H1 (cell line): ENCODE measurements around the gene WDR49. TPM values are rescaled to one million over a fixed set of nuclear protein-coding genes. Genes with fewer than 3 reads are reported as not detected.

Experiments
- CTCF ChIA-PET: fragments of 300-600 bp; sonication (Branson Sonifier 250); formaldehyde crosslinking; loops from one replicate; lab custom pipeline; 2021; ENCODE audit not compliant: partially characterized antibody; lab: Charles Lee
- POLR2A ChIA-PET: fragments of 300-600 bp; sonication (Branson Sonifier 250); formaldehyde crosslinking; loops from one replicate; lab custom pipeline; 2021; ENCODE audit warnings: inconsistent platforms; ENCODE audit not compliant: partially characterized antibody; lab: Charles Lee
- DNase-seq, 2 experiments: peaks; one replicate each; pipeline versions ENCODE4 v3.0.0 to v3.0.0-alpha.2; 2010 to 2022; ENCODE audit warnings: low spot score in 2 of 2, low read depth in 1 of 2, mixed read lengths in 1 of 2
- FAIRE-seq: peaks from 2 replicates; lab custom pipeline; 2011; peaks lifted over from hg19 to GRCh38; lab: Jason Lieb, UNC
- H2AFZ ChIP-seq: 2 replicates; pipeline ENCODE4 v1.8.1; 2012; ENCODE audit warnings: low read length, inconsistent platforms
- H2AK5ac ChIP-seq: 2 replicates; pipeline ENCODE4 v1.6.1; 2013; ENCODE audit warnings: low read depth, low read length
- H2BK120ac ChIP-seq: replicated peaks from 2 replicates; pipeline ENCODE3; 2013; ENCODE audit warnings: low read depth, low read length, inconsistent platforms
- H2BK12ac ChIP-seq: 2 replicates; pipeline ENCODE4 v1.6.1; 2013; ENCODE audit warnings: low read depth, low read length
- H2BK15ac ChIP-seq: 2 replicates; pipeline ENCODE4 v1.6.1; 2013; ENCODE audit warnings: low read length
- H2BK20ac ChIP-seq: 2 replicates; pipeline ENCODE4 v1.6.1; 2013; ENCODE audit warnings: low read length
- H2BK5ac ChIP-seq: 2 replicates; pipeline ENCODE4 v1.6.1; 2013; ENCODE audit warnings: low read depth, low read length
- H3K14ac ChIP-seq: 2 replicates; pipeline ENCODE4 v1.6.1; 2013; ENCODE audit warnings: inconsistent platforms; ENCODE audit not compliant: insufficient read length
- H3K18ac ChIP-seq: 2 replicates; pipeline ENCODE4 v1.6.1; 2013; ENCODE audit warnings: low read length; ENCODE audit errors: extremely low read depth
- H3K23ac ChIP-seq: 2 replicates; pipeline ENCODE4 v1.6.1; 2013; ENCODE audit warnings: inconsistent platforms; ENCODE audit not compliant: insufficient read length
- H3K23me2 ChIP-seq: 2 replicates; pipeline ENCODE4 v1.6.1; 2013; ENCODE audit warnings: low read depth, low read length
- H3K27ac ChIP-seq: 2 replicates; pipeline ENCODE4 v1.6.1; 2011; ENCODE audit warnings: low read depth, low read length, inconsistent platforms
- H3K27me3 ChIP-seq, 4 experiments: replicated peaks in 1 of 4; 1 replicate in 1 of 4; 2 replicates in 3 of 4; pipeline versions ENCODE4 v1.6.1 to v1.8.1; 2011 to 2013; ENCODE audit warnings: low read length in 3 of 4, mild to moderate bottlenecking in 3 of 4, inconsistent platforms in 2 of 4, mixed read lengths in 2 of 4, moderate library complexity in 1 of 4; ENCODE audit not compliant: control insufficient read depth in 3 of 4, insufficient read depth in 3 of 4; ENCODE audit errors: extremely low read depth in 1 of 4
- H3K36me3 ChIP-seq, 4 experiments: 2 replicates each; pipeline versions ENCODE4 v1.6.1 to v1.8.1; 2011 to 2013; ENCODE audit warnings: mild to moderate bottlenecking in 4 of 4, low read length in 3 of 4, moderate library complexity in 2 of 4, control low read depth in 1 of 4, inconsistent platforms in 1 of 4; ENCODE audit not compliant: insufficient read depth in 4 of 4, control insufficient read depth in 2 of 4
- H3K4ac ChIP-seq: replicated peaks from 2 replicates; pipeline ENCODE3; 2013; ENCODE audit warnings: low read length, low read depth, mixed read lengths, inconsistent platforms; ENCODE audit not compliant: insufficient read length
- H3K4me1 ChIP-seq, 4 experiments: replicated peaks in 1 of 4; 1 replicate in 1 of 4; 2 replicates in 3 of 4; pipeline versions ENCODE4 v1.6.1 to v1.8.1; 2011 to 2013; ENCODE audit warnings: low read length in 3 of 4, inconsistent platforms in 2 of 4, mixed read lengths in 1 of 4; ENCODE audit not compliant: insufficient read depth in 4 of 4, control insufficient read depth in 3 of 4
- H3K4me2 ChIP-seq, 2 experiments: 2 replicates each; pipeline versions ENCODE4 v1.6.1 to v1.8.1; 2011 to 2013; ENCODE audit warnings: low read depth in 2 of 2, low read length in 2 of 2, control low read depth in 1 of 2, inconsistent platforms in 1 of 2, mild to moderate bottlenecking in 1 of 2; ENCODE audit not compliant: insufficient read depth in 1 of 2
- H3K4me3 ChIP-seq, 4 experiments: fragments of 200-600, 300-600 bp in 1 of 4; sonication (generic), shearing (Covaris generic), sonication (Bioruptor Twin) in 1 of 4; 2 replicates each; pipeline versions ENCODE4 v1.5.1 to v1.8.1; 2011 to 2016; ENCODE audit warnings: low read length in 4 of 4, low read depth in 3 of 4, control low read depth in 2 of 4, inconsistent platforms in 2 of 4, mild to moderate bottlenecking in 2 of 4, mixed read lengths in 1 of 4, moderate library complexity in 1 of 4; ENCODE audit not compliant: insufficient read depth in 2 of 4; ENCODE audit errors: extremely low read depth in 1 of 4
- H3K56ac ChIP-seq: replicated peaks from 2 replicates; pipeline ENCODE3; 2013; ENCODE audit warnings: low read depth, mild to moderate bottlenecking, mixed read lengths, low read length, inconsistent platforms; ENCODE audit not compliant: insufficient read length
- H3K79me1 ChIP-seq: 2 replicates; pipeline ENCODE4 v1.6.1; 2013; ENCODE audit warnings: low read depth, low read length, control low read depth
- H3K79me2 ChIP-seq, 2 experiments: 2 replicates each; pipeline versions ENCODE4 v1.6.1 to v1.8.1; 2012 to 2013; ENCODE audit warnings: low read length in 2 of 2, mild to moderate bottlenecking in 2 of 2, inconsistent platforms in 1 of 2; ENCODE audit not compliant: insufficient read depth in 2 of 2, control insufficient read depth in 1 of 2
- H3K9ac ChIP-seq, 4 experiments: replicated peaks in 1 of 4; 1 replicate in 1 of 4; 2 replicates in 3 of 4; pipeline versions ENCODE4 v1.6.1 to v1.8.1; 2011 to 2013; ENCODE audit warnings: low read depth in 3 of 4, low read length in 3 of 4, control low read depth in 2 of 4, mild to moderate bottlenecking in 2 of 4, moderate library complexity in 2 of 4, inconsistent platforms in 1 of 4; ENCODE audit errors: extremely low read depth in 1 of 4
- H3K9me3 ChIP-seq, 2 experiments: 2 replicates each; pipeline versions ENCODE4 v1.6.1 to v1.8.1; 2012 to 2013; ENCODE audit warnings: mild to moderate bottlenecking in 2 of 2, moderate library complexity in 2 of 2, control low read depth in 1 of 2, inconsistent platforms in 1 of 2, low read depth in 1 of 2, low read length in 1 of 2, mixed read lengths in 1 of 2; ENCODE audit not compliant: insufficient read depth in 2 of 2
- H4K20me1 ChIP-seq, 2 experiments: replicated peaks in 1 of 2; 2 replicates each; pipeline versions ENCODE3 to v1.8.1; 2011 to 2013; ENCODE audit warnings: inconsistent platforms in 2 of 2, low read length in 2 of 2, mild to moderate bottlenecking in 1 of 2; ENCODE audit not compliant: insufficient read depth in 2 of 2, control insufficient read depth in 1 of 2
- H4K5ac ChIP-seq: 2 replicates; pipeline ENCODE4 v1.6.1; 2013; ENCODE audit warnings: low read length, low read depth, mixed read lengths, inconsistent platforms; ENCODE audit not compliant: insufficient read length
- H4K8ac ChIP-seq: 2 replicates; pipeline ENCODE4 v1.8.0; 2013; ENCODE audit warnings: mild to moderate bottlenecking, moderate library complexity, low read length, inconsistent platforms; ENCODE audit not compliant: insufficient read depth; ENCODE audit errors: extremely low read depth
- H4K91ac ChIP-seq: replicated peaks from 2 replicates; pipeline ENCODE3; 2013; ENCODE audit warnings: low read length, mixed read lengths, inconsistent platforms; ENCODE audit not compliant: insufficient read length
- CREB1 ChIP-seq: IDR thresholded peaks from 2 replicates; pipeline ENCODE4 v1.6.1; 2012; ENCODE audit warnings: inconsistent platforms
- KDM1A ChIP-seq: fragments of 200-600, 300-600 bp; sonication (generic); IDR thresholded peaks from 2 replicates; pipeline ENCODE4 v1.7.1; 2016; ENCODE audit warnings: mild to moderate bottlenecking, low read length, borderline replicate concordance
- WGBS, 2 experiments: shearing (Covaris generic) in 1 of 2; methylation state at CpG; one replicate each; pipeline versions ENCODE4 v1.1.6 to v1.1.7; 2013 to 2015; ENCODE audit warnings: low lambda C conversion rate in 2 of 2, mixed read lengths in 2 of 2, inconsistent platforms in 1 of 2, low coverage in 1 of 2, missing lambda C conversion rate in 1 of 2; ENCODE audit not compliant: insufficient replicate concordance in 2 of 2, insufficient coverage in 1 of 2, insufficient read length in 1 of 2; ENCODE audit errors: extremely low coverage in 1 of 2, missing lambda C conversion rate in 1 of 2; 5-methylcytosine and 5-hydroxymethylcytosine counted together
- polyA plus RNA-seq, 7 experiments: library from polyadenylated mRNA; depleted of rRNA in 3 of 7; stranded (reverse) in 5 of 7; unstranded in 2 of 7; fragments of >200 nt in 5 of 7; fragments of 200-250 nt in 2 of 7; gene quantifications; 1 replicate in 5 of 7; 2 replicates in 1 of 7; 4 replicates in 1 of 7; pipeline versions ENCODE4 v1.2.1 to v1.2.3, GENCODE V29; 2011 to 2013; ENCODE audit warnings: missing spikeins in 2 of 7, mixed read lengths in 2 of 7
- total RNA-seq: library from RNA; stranded (reverse); fragmentation: NEBNext Ultra II Directional; extraction: Animal tissue kit (Norgen Biotek cat#: 25700); gene quantifications from 2 replicates; pipeline ENCODE4 v1.2.1, GENCODE V29; 2021

WDR49 gene
- total and polyA plus RNA-seq, 2 of the 8 experiments (the other 6 are each of a cell fraction or from before 2014, with no cell fraction given) = 0.50 to 1.7 TPM

DNA sequence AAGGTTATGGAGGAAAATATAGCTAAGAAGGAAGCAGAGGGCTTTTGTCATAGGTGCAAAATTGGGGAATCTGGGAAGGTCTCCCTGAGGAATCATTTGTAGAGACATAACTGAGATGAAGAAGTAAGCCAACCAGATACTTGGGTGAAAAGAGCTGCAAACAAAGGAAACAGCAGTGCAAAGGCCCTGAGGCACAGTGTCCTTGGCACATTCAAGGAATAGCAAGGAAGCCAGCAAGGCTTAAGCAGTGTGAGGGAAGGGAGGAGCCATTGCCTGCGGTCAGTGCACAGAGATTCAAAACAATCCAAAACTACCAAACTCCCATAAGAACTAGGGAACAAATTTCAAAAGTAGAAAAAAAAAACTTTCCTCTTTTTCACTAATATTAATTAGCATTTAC, 88.3 kb downstream of the WDR49 start:
- FAIRE-seq = no peak
- H3K4me3 ChIP-seq = no peak overlapping the region
- H3K4ac ChIP-seq = no peak overlapping the region

More for the DNA sequence above, 88.3 kb downstream of the WDR49 start:
- H3K4me1 ChIP-seq = no peaks in the 10 kb centered on the region
- H3K9me3 ChIP-seq = no peaks in the 10 kb centered on the region
- H3K79me2 ChIP-seq = no peaks in the 10 kb centered on the region
- no peak overlapping the region for H3K9ac ChIP-seq
- H3K56ac ChIP-seq = no peak overlapping the region
- no peak overlapping the region for H4K8ac ChIP-seq
- H3K36me3 ChIP-seq = no peaks in the 10 kb centered on the region
- H2BK120ac ChIP-seq = no peak overlapping the region
- H2BK12ac ChIP-seq = no peak overlapping the region
- H3K27ac ChIP-seq = no peak overlapping the region
- 57% methylated on average over 1 of the region's 1 CpG; no CpG with 5 or more reads in 1 of the 2 experiments for WGBS, 2 experiments
- no peak overlapping the region for H4K91ac ChIP-seq
- no peak overlapping the region for H3K18ac ChIP-seq
- H2AFZ ChIP-seq = no peak overlapping the region
- no peak for DNase-seq
- peak; percentile 72 for TF ChIP-seq KDM1A
- TF ChIP-seq CREB1 = no peak
- no peak overlapping the region for H2AK5ac ChIP-seq
- no peak overlapping the region for H3K23ac ChIP-seq
- H2BK20ac ChIP-seq = no peak overlapping the region
- H3K27me3 ChIP-seq = no peaks in the 10 kb centered on the region
- H4K5ac ChIP-seq = no peak overlapping the region
- no peaks in the 10 kb centered on the region for H3K79me1 ChIP-seq
- H3K23me2 ChIP-seq = no peaks in the 10 kb centered on the region
- no peak overlapping the region for H2BK5ac ChIP-seq
- H4K20me1 ChIP-seq = no peaks in the 10 kb centered on the region
- POLR2A ChIA-PET = no interaction called here
- H2BK15ac ChIP-seq = no peak overlapping the region
- no peak overlapping the region for H3K4me2 ChIP-seq
- no peak overlapping the region for H3K14ac ChIP-seq
- CTCF ChIA-PET = interaction anchor here (0.6 kb wide), 1 partner anchor 321 kb away, joined by 4 read pairs; no protein-coding TSS in a partner anchor
